BLaER1 treated with 17β-estradiol and CSF1 and Interleukin-3, amounts not matched to agents 10 nM and 100 nM (cell line): Measurements from ENCODE around the gene PKN3.
A peak's percentile ranks its signal among the peaks of the same experiment; 100 is the strongest.

Experiments used
- H3K27ac ChIP-seq, 11 experiments: shearing (Covaris generic); formaldehyde crosslinking; 2 replicates each; pipeline ENCODE4 v1.8.1; 2022
- H3K27me3 ChIP-seq, 11 experiments: shearing (Covaris generic); formaldehyde crosslinking; 2 replicates each; pipeline ENCODE4 v1.8.1; 2022
- H3K36me3 ChIP-seq, 11 experiments: shearing (Covaris generic); formaldehyde crosslinking; 2 replicates each; pipeline ENCODE4 v1.8.1; 2022
- H3K4me1 ChIP-seq, 10 experiments: shearing (Covaris generic); formaldehyde crosslinking; 2 replicates each; pipeline ENCODE4 v1.8.1; 2022
- H3K4me2 ChIP-seq, 11 experiments: shearing (Covaris generic); formaldehyde crosslinking; 2 replicates each; pipeline ENCODE4 v1.8.1; 2022
- H3K4me3 ChIP-seq, 10 experiments: shearing (Covaris generic); formaldehyde crosslinking; 2 replicates each; pipeline ENCODE4 v1.8.1; 2022
- H3K9ac ChIP-seq, 11 experiments: shearing (Covaris generic); formaldehyde crosslinking; 2 replicates each; pipeline ENCODE4 v1.8.1; 2022
- H3K9me3 ChIP-seq, 11 experiments: shearing (Covaris generic); formaldehyde crosslinking; replicated peaks in 1 of 11; 2 replicates each; pipeline ENCODE4 v1.8.1; 2022
- H4K20me1 ChIP-seq, 11 experiments: shearing (Covaris generic); formaldehyde crosslinking; 2 replicates each; pipeline ENCODE4 v1.8.1; 2022
- Cebpa-rat ChIP-seq, 11 experiments: shearing (Covaris generic); IDR thresholded peaks; 2 replicates each; pipeline ENCODE4 v1.8.1; 2022

The PKN3 gene

DNA sequence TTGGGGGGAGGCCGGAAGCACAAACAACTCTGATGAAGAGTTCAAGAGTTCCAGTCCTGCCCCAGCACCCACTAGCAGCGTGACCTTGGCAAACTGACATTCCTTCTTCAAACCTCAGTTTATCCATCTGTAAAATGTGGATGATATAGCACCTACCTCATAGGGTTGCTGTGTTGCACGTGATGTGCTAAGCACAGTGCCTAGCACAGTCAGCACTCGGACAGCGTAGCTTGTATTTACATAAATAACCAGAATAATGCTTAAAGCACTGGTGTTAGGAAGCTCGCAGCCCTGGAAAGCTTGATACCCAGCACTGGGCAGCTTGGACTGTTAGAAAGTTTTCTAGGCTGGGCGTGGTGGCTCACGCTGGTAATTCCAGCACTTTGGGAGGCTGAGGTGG, 5.1 kb downstream of the PKN3 start:
- Histone ChIP-seq H3K4me2 (peak overlapping the region in 1 of 11 experiments; percentile 2; a peak in 3 of 22 replicates), H3K27me3 (no peaks in the 10 kb centered on the region), H3K36me3 (peaks cover 1 to 50% (median 19%) of the 10 kb centered on the region in 11 experiments; a peak in 19 of 22 replicates), H4K20me1 (peaks cover 0 to 7% (median 0%) of the 10 kb centered on the region in 11 experiments; a peak in 2 of 22 replicates), H3K9ac (0 out of 22 replicates have a peak overlapping the region, but pooled peaks of 1 of the 11 experiments have one; percentile 17), H3K27ac (peak overlapping the region in 2 of 11 experiments; percentile 70 to 81; a peak in 3 of 22 replicates), H3K9me3 (no peaks in the 10 kb centered on the region), H3K4me3 (no peak overlapping the region), H3K4me1 (peaks cover 11 to 47% (median 36%) of the 10 kb centered on the region in 10 experiments)
- no peak for TF ChIP-seq Cebpa-rat (IDR thresholded peaks at IDR 0.05)

GRCh38 chr9:128712451-128713410, 10.4 kb downstream of the PKN3 start:
- no peak overlapping the region for H3K27ac ChIP-seq
- no peak for TF ChIP-seq Cebpa-rat (IDR thresholded peaks at IDR 0.05)
- no peak overlapping the region for H3K9ac ChIP-seq
- no peaks in the 10 kb centered on the region for H4K20me1 ChIP-seq
- H3K4me1 ChIP-seq, result peaks cover 0 to 6% (median 0%) of the 10 kb centered on the region in 10 experiments; a peak in 2 of 20 replicates
- no peak overlapping the region for H3K4me3 ChIP-seq
- H3K9me3 ChIP-seq, result no peaks in the 10 kb centered on the region
- H3K36me3 ChIP-seq, result peaks cover 18 to 79% (median 53%) of the 10 kb centered on the region in 11 experiments
- no peak overlapping the region for H3K4me2 ChIP-seq
- H3K27me3 ChIP-seq, result no peaks in the 10 kb centered on the region

GRCh38 chr9:128713411-128713780, 11.1 kb downstream of the PKN3 start:
- no peak overlapping the region for H3K27ac ChIP-seq
- peaks cover 18 to 79% (median 55%) of the 10 kb centered on the region in 11 experiments for H3K36me3 ChIP-seq
- 0 out of 20 replicates have a peak, but pooled peaks cover 0 to 6% (median 0%) of the 10 kb centered on the region in 10 experiments for H3K4me1 ChIP-seq
- H3K9me3 ChIP-seq, result no peaks in the 10 kb centered on the region
- no peaks in the 10 kb centered on the region for H3K27me3 ChIP-seq
- H4K20me1 ChIP-seq, result no peaks in the 10 kb centered on the region
- no peak overlapping the region for H3K4me3 ChIP-seq
- H3K9ac ChIP-seq, result no peak overlapping the region
- TF ChIP-seq Cebpa-rat (IDR thresholded peaks at IDR 0.05), result no peak
- H3K4me2 ChIP-seq, result no peak overlapping the region

- Histone ChIP-seq H3K9me3 (no peaks in the 10 kb centered on the region), H3K4me3 (no peak overlapping the region), H3K4me2 (no peak overlapping the region), H4K20me1 (no peaks in the 10 kb centered on the region), H3K27ac (no peak overlapping the region; a peak in 1 of 22 replicates), H3K27me3 (no peaks in the 10 kb centered on the region), H3K36me3 (peaks cover 18 to 85% (median 59%) of the 10 kb centered on the region in 11 experiments), H3K9ac (no peak overlapping the region), H3K4me1 (0 out of 20 replicates have a peak, but pooled peaks cover 0 to 6% (median 0%) of the 10 kb centered on the region in 10 experiments)
- no peak for TF ChIP-seq Cebpa-rat (IDR thresholded peaks at IDR 0.05)
These were observed 11.8 kb downstream of the PKN3 start for GRCh38 chr9:128713941-128714573.

DNA sequence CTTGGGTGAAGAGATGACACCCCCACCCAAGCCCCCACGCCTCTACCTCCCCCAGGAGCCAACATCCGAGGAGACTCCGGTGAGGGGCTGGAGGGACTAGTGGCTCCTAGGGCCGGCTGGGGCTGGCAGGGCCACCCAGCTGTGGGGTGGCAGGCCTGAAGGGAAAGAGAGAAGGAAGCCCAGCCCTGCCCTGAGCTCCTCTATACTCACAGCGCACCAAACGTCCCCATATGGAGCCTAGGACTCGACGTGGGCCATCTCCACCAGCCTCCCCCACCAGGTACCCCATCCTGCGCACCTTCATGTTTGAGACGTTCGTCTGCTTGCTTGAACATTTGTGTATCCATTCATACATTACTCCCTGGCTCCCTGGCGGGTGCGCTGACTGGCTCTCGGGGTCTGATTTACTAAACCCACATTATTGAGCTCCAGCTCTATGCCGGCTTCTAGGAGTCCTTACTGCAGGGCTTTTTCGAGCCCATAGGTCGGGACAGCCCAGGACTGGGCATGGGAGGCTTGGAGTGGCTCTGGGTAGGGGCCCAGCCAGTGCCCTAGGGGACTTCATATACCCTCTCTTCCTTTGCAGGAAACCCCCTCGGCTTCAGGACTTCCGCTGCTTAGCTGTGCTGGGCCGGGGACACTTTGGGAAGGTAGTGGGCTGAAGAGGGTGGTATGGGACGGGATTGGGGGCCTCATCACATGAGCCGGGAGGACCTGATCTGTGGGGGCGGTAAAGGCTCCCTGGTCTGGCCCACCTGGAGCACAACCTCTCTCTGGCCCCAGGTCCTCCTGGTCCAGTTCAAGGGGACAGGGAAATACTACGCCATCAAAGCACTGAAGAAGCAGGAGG, 12.5 kb downstream of the PKN3 start:
- 0 out of 22 replicates have a peak overlapping the region, but pooled peaks of 1 of the 11 experiments have one; percentile 17 for H3K9ac ChIP-seq
- peaks cover 19 to 93% (median 64%) of the 10 kb centered on the region in 11 experiments for H3K36me3 ChIP-seq
- no peak for TF ChIP-seq Cebpa-rat (IDR thresholded peaks at IDR 0.05)

GRCh38 chr9:128715436-128715750, 13.1 kb downstream of the PKN3 start:
- H3K4me1 ChIP-seq, result peaks cover 0 to 16% (median 6%) of the 10 kb centered on the region in 10 experiments; a peak in 10 of 20 replicates
- H3K36me3 ChIP-seq, result peaks cover 25 to 95% (median 70%) of the 10 kb centered on the region in 11 experiments
- no peaks in the 10 kb centered on the region; a peak in 1 of 22 replicates for H4K20me1 ChIP-seq
- no peaks in the 10 kb centered on the region for H3K9me3 ChIP-seq
- H3K9ac ChIP-seq, result 0 out of 22 replicates have a peak overlapping the region, but pooled peaks of 1 of the 11 experiments have one; percentile 17
- TF ChIP-seq Cebpa-rat (IDR thresholded peaks at IDR 0.05), result no peak
- no peak overlapping the region for H3K4me3 ChIP-seq
- H3K4me2 ChIP-seq, result no peak overlapping the region
- H3K27me3 ChIP-seq, result no peaks in the 10 kb centered on the region
- no peak overlapping the region; a peak in 1 of 22 replicates for H3K27ac ChIP-seq

More for the DNA sequence above, 12.5 kb downstream of the PKN3 start:
- no peaks in the 10 kb centered on the region for H3K9me3 ChIP-seq
- H4K20me1 ChIP-seq, result no peaks in the 10 kb centered on the region
- H3K27me3 ChIP-seq, result no peaks in the 10 kb centered on the region
- peaks cover 0 to 11% (median 2%) of the 10 kb centered on the region in 10 experiments; a peak in 4 of 20 replicates for H3K4me1 ChIP-seq
- H3K27ac ChIP-seq, result peak overlapping the region in 1 of 11 experiments; percentile 4; a peak in 2 of 22 replicates
- H3K4me3 ChIP-seq, result no peak overlapping the region
- no peak overlapping the region for H3K4me2 ChIP-seq

DNA sequence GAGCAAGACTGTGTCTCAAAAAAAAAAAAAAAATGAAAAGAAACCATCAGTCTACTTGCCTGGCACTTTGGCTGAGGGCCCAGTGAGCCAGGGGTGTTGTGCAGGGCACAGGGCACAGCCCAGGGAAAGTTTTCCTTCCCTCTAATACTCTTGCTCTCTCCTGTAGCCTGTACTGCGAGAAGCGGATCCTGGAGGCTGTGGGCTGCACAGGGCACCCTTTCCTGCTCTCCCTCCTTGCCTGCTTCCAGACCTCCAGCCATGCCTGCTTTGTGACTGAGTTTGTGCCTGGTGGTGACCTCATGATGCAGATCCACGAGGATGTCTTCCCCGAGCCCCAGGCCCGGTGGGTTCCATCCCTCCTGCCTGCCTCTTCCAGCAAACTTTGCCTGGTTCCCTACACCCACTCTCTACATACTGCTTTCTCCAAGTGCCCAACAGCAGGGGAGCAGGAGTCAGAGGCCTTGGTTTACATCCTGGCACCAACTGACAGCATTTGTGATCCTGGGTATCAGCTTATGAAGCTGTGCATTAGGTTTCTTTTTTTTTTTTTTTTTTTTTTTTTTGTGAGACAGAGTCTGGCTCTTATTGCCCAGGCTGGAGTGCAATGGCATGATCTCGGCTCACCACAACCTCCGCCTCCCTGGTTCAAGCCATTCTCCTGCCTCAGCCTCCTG, 14.4 kb downstream of the PKN3 start:
- Histone ChIP-seq H3K4me3 (no peak overlapping the region), H3K4me1 (peaks cover 0 to 27% (median 14%) of the 10 kb centered on the region in 10 experiments; a peak in 14 of 20 replicates), H3K4me2 (no peak overlapping the region), H3K27me3 (no peaks in the 10 kb centered on the region), H4K20me1 (no peaks in the 10 kb centered on the region; a peak in 1 of 22 replicates), H3K27ac (no peak overlapping the region), H3K9ac (no peak overlapping the region), H3K36me3 (peaks cover 38 to 97% (median 83%) of the 10 kb centered on the region in 11 experiments), H3K9me3 (no peaks in the 10 kb centered on the region)
- TF ChIP-seq Cebpa-rat (IDR thresholded peaks at IDR 0.05), result no peak

DNA sequence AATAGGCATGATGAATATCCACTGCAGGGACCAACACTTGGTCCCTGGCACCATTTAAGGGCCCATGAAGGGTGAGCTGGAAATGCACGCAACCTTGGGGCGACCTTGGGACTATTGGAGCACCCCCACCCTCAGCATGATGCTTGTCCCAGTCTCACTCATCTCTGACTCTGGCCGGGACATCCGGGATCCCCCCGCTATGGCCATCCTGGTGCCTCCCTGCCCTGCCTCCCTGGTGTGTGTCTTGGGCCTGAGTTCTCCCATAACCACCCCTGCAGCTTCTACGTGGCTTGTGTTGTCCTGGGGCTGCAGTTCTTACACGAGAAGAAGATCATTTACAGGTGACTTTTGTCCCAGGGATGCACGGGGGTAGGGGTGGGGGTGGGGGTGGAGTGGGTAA, 15.7 kb downstream of the PKN3 start:
- Histone ChIP-seq H3K4me3 (no peak overlapping the region), H3K4me1 (peaks cover 8 to 40% (median 25%) of the 10 kb centered on the region in 10 experiments; a peak in 19 of 20 replicates), H3K4me2 (no peak overlapping the region), H3K36me3 (peaks cover 35 to 92% (median 77%) of the 10 kb centered on the region in 11 experiments), H4K20me1 (no peaks in the 10 kb centered on the region; a peak in 2 of 22 replicates), H3K27me3 (no peaks in the 10 kb centered on the region), H3K9me3 (no peaks in the 10 kb centered on the region), H3K9ac (no peak overlapping the region), H3K27ac (no peak overlapping the region)
- TF ChIP-seq Cebpa-rat (IDR thresholded peaks at IDR 0.05), result no peak
